Measurements from ENCODE around the gene WARS2.

DNA sequence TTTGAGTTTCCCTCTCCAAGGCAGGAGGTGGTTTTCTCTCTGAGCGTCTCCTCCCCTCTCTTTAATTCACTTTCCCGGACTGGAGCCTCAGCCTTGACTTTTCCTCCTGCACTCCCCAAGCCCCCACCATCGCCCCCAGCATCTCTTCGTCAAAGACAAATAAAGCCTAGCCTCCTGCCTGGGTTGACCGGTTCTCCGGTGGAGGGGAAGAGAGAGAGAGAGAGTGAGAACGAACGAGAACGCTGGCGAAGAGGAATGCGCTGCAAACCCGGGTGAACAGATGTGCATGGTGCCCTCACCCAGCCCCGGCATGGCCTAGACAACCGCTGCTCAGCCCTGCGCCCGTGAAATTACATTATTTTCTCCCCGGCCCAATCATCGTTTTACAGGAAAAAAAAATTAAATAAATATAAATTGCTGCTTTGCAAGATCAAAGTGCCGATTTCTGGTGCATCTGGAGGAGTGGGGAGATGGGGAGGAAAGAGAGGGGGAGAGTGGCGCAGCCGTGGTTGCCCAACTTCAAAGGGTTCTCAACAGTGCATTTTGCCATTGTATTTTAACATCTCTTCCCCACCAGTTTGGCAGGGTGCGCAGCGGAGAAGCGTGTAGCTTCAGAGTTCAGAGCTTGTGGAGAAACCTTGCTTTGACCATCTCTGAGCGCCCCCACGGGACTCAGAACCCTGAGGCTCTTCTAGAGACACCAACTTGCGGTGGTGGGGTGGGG lies 140.9 kb downstream of the WARS2 start:
- TF ChIP-seq, protein P1, sequence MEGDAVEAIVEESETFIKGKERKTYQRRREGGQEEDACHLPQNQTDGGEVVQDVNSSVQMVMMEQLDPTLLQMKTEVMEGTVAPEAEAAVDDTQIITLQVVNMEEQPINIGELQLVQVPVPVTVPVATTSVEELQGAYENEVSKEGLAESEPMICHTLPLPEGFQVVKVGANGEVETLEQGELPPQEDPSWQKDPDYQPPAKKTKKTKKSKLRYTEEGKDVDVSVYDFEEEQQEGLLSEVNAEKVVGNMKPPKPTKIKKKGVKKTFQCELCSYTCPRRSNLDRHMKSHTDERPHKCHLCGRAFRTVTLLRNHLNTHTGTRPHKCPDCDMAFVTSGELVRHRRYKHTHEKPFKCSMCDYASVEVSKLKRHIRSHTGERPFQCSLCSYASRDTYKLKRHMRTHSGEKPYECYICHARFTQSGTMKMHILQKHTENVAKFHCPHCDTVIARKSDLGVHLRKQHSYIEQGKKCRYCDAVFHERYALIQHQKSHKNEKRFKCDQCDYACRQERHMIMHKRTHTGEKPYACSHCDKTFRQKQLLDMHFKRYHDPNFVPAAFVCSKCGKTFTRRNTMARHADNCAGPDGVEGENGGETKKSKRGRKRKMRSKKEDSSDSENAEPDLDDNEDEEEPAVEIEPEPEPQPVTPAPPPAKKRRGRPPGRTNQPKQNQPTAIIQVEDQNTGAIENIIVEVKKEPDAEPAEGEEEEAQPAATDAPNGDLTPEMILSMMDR (IDR thresholded peaks at IDR 0.05), result no peak
- TF ChIP-seq EP300 (IDR thresholded peaks at IDR 0.05), result no peak

Measured in sigmoid colon (tissue), 4 donors.